ENCODE data around the gene PERM1. TPM values are rescaled to one million over a fixed set of nuclear protein-coding genes. Genes with fewer than 3 reads are reported as not detected.

The PERM1 gene
- total RNA-seq, 6 donors from 2014 or later, result 0.15 to 1.0 (median 0.36) TPM; not detected in 2

DNA sequence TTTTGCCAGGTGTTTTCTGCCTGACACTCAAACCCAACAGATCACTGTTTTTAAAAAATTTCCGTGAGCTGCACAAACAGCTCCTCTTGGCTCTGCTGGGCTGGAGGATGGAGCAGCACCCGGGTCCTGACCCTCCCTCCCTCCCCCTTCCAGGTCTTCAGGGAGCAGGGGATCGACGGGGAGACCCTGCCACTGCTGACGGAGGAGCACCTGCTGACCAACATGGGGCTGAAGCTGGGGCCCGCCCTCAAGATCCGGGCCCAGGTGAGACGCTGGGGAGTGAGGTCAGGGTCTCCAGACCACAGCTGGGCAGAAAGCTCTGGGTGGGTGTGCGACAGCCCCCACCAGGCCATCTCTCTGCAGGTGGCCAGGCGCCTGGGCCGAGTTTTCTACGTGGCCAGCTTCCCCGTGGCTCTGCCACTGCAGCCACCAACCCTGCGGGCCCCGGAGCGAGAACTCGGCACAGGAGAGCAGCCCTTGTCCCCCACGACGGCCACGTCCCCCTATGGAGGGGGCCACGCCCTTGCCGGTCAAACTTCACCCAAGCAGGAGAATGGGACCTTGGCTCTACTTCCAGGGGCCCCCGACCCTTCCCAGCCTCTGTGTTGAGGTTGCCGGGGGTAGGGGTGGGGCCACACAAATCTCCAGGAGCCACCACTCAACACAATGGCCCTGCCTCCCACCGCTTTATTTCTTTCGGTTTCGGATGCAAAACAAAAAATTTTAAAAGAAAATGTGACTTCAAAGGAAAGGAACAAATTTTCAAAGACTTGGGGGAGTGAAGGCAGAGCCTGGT lies 38.1 kb downstream of the PERM1 start:
- H3K9me3 ChIP-seq, result no peaks in the 10 kb centered on the region
- peaks cover 4 to 45% (median 29%) of the 10 kb centered on the region in 4 donors for H3K27me3 ChIP-seq
- H3K36me3 ChIP-seq, result peaks cover 8 to 45% (median 42%) of the 10 kb centered on the region in 4 donors
- H3K27ac ChIP-seq, result peak overlapping the region in 3 of 4 donors; percentile 24 to 56 (median 28)
- peak in 1 of 2 donors; percentile 70 for DNase-seq
- 83 to 88% methylated on average over 18 to 27 of the region's 27 CpGs for WGBS, 2 donors
- TF ChIP-seq POLR2AphosphoS5 (IDR thresholded peaks at IDR 0.05) (no peak), POLR2A (IDR thresholded peaks at IDR 0.05) (no peak), EP300 (IDR thresholded peaks at IDR 0.05) (no peak)
- TF ChIP-seq, protein P1, sequence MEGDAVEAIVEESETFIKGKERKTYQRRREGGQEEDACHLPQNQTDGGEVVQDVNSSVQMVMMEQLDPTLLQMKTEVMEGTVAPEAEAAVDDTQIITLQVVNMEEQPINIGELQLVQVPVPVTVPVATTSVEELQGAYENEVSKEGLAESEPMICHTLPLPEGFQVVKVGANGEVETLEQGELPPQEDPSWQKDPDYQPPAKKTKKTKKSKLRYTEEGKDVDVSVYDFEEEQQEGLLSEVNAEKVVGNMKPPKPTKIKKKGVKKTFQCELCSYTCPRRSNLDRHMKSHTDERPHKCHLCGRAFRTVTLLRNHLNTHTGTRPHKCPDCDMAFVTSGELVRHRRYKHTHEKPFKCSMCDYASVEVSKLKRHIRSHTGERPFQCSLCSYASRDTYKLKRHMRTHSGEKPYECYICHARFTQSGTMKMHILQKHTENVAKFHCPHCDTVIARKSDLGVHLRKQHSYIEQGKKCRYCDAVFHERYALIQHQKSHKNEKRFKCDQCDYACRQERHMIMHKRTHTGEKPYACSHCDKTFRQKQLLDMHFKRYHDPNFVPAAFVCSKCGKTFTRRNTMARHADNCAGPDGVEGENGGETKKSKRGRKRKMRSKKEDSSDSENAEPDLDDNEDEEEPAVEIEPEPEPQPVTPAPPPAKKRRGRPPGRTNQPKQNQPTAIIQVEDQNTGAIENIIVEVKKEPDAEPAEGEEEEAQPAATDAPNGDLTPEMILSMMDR (IDR thresholded peaks at IDR 0.05), result no peak
- no peak overlapping the region for H3K4me3 ChIP-seq
- peaks cover 33 to 38% (median 34%) of the 10 kb centered on the region in 4 donors for H3K4me1 ChIP-seq
- no peak for ATAC-seq (ENCODE audit: low FRiP score in 2 of 2)

DNA sequence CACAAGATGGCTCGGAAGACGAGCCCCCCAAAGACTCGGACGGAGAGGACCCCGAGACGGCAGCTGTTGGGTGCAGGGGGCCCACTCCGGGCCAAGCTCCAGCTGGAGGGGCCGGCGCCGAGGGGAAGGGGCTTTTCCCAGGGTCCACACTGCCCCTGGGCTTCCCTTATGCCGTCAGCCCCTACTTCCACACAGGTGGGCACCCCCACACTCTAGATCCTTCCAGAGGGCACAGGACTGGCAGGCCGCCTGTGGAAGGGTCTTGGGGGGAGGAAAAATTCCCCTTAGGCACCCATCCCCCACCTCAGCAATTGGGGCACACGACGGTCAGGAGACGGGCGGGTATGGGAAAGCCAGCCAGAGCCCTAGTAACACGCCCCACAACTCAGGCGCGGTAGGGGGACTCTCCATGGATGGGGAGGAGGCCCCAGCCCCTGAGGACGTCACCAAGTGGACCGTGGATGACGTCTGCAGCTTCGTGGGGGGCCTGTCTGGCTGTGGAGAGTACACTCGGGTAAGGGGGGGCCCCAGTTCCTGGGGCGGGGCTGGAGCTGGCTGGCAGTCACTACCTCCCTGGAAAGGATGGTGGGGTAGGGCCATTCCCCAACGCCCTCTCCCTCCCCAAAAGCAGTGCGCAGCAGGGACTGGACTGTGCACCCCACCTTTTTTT lies 38.9 kb downstream of the PERM1 start:
- TF ChIP-seq, protein P1 (IDR thresholded peaks at IDR 0.05), result no peak
- TF ChIP-seq POLR2A (IDR thresholded peaks at IDR 0.05), result no peak
- no peak for TF ChIP-seq POLR2AphosphoS5 (IDR thresholded peaks at IDR 0.05)
- TF ChIP-seq EP300 (IDR thresholded peaks at IDR 0.05), result no peak
- H3K4me3 ChIP-seq, result peak overlapping the region in 3 of 4 donors; percentile 31 to 48 (median 47)
- peaks cover 7 to 38% (median 36%) of the 10 kb centered on the region in 4 donors for H3K36me3 ChIP-seq
- peaks cover 33 to 38% (median 34%) of the 10 kb centered on the region in 4 donors for H3K4me1 ChIP-seq
- 24 to 28% methylated on average over 8 to 20 of the region's 27 CpGs for WGBS, 2 donors
- DNase-seq (peak in 1 of 2 donors; percentile 72), ATAC-seq (ENCODE audit: low FRiP score in 2 of 2) (peak; percentile 6 to 54)
- H3K9me3 ChIP-seq, result no peaks in the 10 kb centered on the region
- H3K27ac ChIP-seq, result peak overlapping the region in 3 of 4 donors; percentile 5 to 34 (median 30)
- H3K27me3 ChIP-seq, result peaks cover 4 to 45% (median 29%) of the 10 kb centered on the region in 4 donors

DNA sequence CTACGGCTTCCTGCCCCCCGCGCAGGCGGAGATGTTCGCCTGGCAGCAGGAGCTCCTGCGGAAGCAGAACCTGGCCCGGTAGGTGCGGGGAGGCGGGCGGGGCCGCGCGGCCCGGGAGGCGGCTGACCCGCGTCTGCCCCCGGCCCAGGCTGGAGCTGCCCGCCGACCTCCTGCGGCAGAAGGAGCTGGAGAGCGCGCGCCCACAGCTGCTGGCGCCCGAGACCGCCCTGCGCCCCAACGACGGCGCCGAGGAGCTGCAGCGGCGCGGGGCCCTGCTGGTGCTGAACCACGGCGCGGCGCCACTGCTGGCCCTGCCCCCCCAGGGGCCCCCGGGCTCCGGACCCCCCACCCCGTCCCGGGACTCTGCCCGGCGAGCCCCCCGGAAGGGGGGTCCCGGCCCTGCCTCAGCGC lies 39.5 kb downstream of the PERM1 start:
- TF ChIP-seq POLR2AphosphoS5 (IDR thresholded peaks at IDR 0.05) (no peak), EP300 (IDR thresholded peaks at IDR 0.05) (no peak), POLR2A (IDR thresholded peaks at IDR 0.05) (no peak)
- TF ChIP-seq, protein P1 (IDR thresholded peaks at IDR 0.05), result no peak
- H3K27me3 ChIP-seq, result peaks cover 4 to 45% (median 29%) of the 10 kb centered on the region in 4 donors
- H3K4me3 ChIP-seq, result peak overlapping the region in 3 of 4 donors; percentile 31 to 48 (median 47)
- ATAC-seq (ENCODE audit: low FRiP score in 2 of 2), result peak in 1 of 2 donors; percentile 3
- peaks cover 33 to 38% (median 34%) of the 10 kb centered on the region in 4 donors for H3K4me1 ChIP-seq
- DNase-seq, result peak in 1 of 2 donors; percentile 87
- H3K27ac ChIP-seq, result peak overlapping the region in 3 of 4 donors; percentile 5 to 34 (median 30)
- no peaks in the 10 kb centered on the region for H3K9me3 ChIP-seq
- H3K36me3 ChIP-seq, result peaks cover 3 to 32% (median 30%) of the 10 kb centered on the region in 4 donors
- WGBS, 2 donors, result 0% methylated on average over 3 of the region's 48 CpGs; no CpG with 5 or more reads in 1 of the 2 donors

DNA sequence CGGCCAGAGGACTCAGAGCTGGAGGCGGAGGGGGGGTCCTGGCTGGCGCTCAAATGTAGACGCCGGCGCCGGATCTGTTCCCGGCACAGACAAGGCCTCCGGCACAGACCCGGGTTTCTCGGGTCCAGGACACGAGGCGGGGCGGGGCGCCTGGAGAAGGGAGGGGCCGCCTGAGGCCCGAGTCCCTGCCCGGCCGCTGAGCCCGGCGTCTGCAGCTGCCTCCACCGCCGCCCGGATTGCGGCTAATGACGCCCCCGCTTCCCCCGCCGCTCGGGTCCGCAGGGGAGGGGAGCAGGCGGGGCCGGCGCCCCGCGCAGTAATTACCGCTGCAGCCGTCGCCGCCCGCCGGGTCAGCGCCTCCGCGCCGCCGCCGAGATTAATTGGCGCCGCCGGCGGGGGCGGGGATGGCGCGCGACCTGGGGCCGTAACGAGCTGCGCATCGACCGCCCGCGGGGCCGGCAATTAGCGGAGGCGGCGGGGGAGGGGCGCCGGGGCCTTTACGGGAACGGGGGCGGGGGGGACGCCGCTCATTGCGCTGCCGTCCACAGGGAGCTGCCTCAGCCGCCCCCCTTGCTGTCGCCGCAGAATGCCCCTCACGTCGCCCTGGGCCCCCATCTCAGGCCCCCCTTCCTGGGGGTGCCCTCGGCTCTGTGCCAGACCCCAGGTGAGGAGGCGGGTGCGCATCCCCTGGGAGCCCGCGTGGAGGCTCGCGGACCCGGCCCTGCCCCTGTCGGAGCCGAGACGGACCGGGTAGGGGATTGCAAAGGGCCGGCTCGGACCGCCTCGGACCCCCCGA lies 40.1 kb downstream of the PERM1 start:
- TF ChIP-seq, protein P1 (IDR thresholded peaks at IDR 0.05), result no peak
- TF ChIP-seq POLR2A (IDR thresholded peaks at IDR 0.05) (no peak), EP300 (IDR thresholded peaks at IDR 0.05) (no peak), POLR2AphosphoS5 (IDR thresholded peaks at IDR 0.05) (no peak)
- Histone ChIP-seq H3K27me3 (peaks cover 4 to 45% (median 30%) of the 10 kb centered on the region in 4 donors), H3K36me3 (peaks cover 3 to 26% (median 23%) of the 10 kb centered on the region in 4 donors), H3K4me3 (peak overlapping the region in 3 of 4 donors; percentile 31 to 48 (median 47)), H3K9me3 (no peaks in the 10 kb centered on the region), H3K27ac (peak overlapping the region in 3 of 4 donors; percentile 30 to 39 (median 34)), H3K4me1 (peaks cover 33 to 38% (median 34%) of the 10 kb centered on the region in 4 donors)
- peak in 1 of 2 donors; percentile 94 for DNase-seq
- ATAC-seq (ENCODE audit: low FRiP score in 2 of 2), result peak in 1 of 2 donors; percentile 73
- 0% methylated on average over 1 to 8 of the region's 98 CpGs for WGBS, 2 donors

All from upper lobe of left lung (tissue), 6 donors.